ENCODE data around the gene KRTAP1-5. TPM values are rescaled to one million over a fixed set of nuclear protein-coding genes. Genes with fewer than 3 reads are reported as not detected.

KRTAP1-5 gene
- total RNA-seq, 1 donor: 25.0 TPM

DNA sequence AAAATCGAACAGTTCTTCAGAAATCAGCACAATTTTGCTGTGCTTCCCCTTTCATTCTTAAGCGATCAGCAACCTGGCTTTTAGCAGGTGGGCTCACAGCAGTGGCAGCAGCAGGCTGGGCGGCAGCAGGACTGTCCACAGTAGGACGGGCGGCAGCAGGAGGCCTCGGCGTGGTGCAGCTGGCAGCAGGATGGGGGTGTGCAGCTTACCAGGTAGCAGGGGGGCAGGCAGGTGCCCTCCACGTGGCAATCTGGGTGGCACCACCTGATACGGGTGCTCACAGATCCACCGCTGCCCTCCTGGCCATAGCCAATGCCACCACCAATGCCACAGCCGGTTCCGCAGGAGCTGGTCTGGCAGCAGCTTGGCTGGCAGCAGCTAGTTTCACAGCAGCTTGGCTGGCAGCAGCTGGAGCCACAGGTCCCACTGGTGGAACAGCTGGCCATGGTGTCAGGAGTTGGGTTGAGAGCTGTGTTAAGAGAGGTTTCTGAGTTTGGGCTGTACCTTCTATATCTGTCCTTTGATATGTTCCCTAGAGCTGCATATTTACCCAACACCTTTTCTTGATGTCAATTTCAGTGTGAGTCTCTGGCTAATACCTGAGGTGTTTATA, 2.7 kb upstream of the KRTAP1-5 start, which contains the start of gene KRTAP1-4:
KRTAP1-4 (minus strand) TSS at position 563 of the 613 bp plus-strand sequence; CDS start at position 446, 117 bp downstream.
- H3K4me2 ChIP-seq (ENCODE audit: insufficient read depth, low read length): no peak within 1 kb of the TSS
- no peak within 1 kb of the TSS for H3K27ac ChIP-seq (ENCODE audit: low read depth, low read length)
- H3K27me3 ChIP-seq (ENCODE audit: insufficient read depth, low read length): no peaks in the 10 kb centered on the region
- peaks cover 30% of the 10 kb centered on the region for H3K4me1 ChIP-seq (ENCODE audit: insufficient read depth, low read length)
- TF ChIP-seq, protein P1, sequence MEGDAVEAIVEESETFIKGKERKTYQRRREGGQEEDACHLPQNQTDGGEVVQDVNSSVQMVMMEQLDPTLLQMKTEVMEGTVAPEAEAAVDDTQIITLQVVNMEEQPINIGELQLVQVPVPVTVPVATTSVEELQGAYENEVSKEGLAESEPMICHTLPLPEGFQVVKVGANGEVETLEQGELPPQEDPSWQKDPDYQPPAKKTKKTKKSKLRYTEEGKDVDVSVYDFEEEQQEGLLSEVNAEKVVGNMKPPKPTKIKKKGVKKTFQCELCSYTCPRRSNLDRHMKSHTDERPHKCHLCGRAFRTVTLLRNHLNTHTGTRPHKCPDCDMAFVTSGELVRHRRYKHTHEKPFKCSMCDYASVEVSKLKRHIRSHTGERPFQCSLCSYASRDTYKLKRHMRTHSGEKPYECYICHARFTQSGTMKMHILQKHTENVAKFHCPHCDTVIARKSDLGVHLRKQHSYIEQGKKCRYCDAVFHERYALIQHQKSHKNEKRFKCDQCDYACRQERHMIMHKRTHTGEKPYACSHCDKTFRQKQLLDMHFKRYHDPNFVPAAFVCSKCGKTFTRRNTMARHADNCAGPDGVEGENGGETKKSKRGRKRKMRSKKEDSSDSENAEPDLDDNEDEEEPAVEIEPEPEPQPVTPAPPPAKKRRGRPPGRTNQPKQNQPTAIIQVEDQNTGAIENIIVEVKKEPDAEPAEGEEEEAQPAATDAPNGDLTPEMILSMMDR (IDR thresholded peaks at IDR 0.05; ENCODE audit: extremely low read depth, low read depth, low read length): no peak
- H4K20me1 ChIP-seq (ENCODE audit: insufficient read depth, low read length): no peaks in the 10 kb centered on the region
- no peaks in the 10 kb centered on the region for H3K9me3 ChIP-seq (ENCODE audit: low read depth, low read length)
- no peaks in the 10 kb centered on the region for H3K79me2 ChIP-seq (ENCODE audit: insufficient read depth, low read length)
- no peaks in the 10 kb centered on the region for H3K36me3 ChIP-seq (ENCODE audit: insufficient read depth, low read length)
- no peak within 1 kb of the TSS for H3K4me3 ChIP-seq (ENCODE audit: insufficient read depth, low read length)
- no peak within 1 kb of the TSS for H2AFZ ChIP-seq (ENCODE audit: low read length)
- DNase-seq (ENCODE audit: insufficient read length, low spot score, missing footprints): no peak

DNA sequence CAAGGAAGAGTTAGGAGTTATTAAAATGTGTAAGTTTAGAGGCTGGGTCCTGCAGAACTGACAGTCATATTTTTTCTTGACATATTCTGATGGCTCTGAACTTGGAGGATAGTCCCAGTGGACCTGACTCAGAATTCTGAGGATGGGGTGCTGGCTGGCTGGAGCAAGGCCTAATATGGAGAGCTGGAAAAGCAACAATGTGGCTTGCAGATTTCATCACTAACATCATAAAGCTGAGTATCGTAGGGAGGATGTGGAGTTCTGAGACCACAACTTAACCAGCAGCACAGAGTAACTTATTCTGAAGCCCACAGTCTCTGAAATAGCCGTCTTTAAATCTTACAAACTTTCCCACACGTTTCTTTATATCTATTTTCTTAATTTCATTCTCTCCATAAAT, 2.3 kb downstream of the KRTAP1-5 start:
- Histone ChIP-seq H3K36me3 (ENCODE audit: insufficient read depth, low read length) (no peaks in the 10 kb centered on the region), H3K4me3 (ENCODE audit: insufficient read depth, low read length) (no peak overlapping the region), H3K4me1 (ENCODE audit: insufficient read depth, low read length) (peaks cover 36% of the 10 kb centered on the region), H3K27ac (ENCODE audit: low read depth, low read length) (peak overlapping the region; percentile 60), H3K79me2 (ENCODE audit: insufficient read depth, low read length) (no peaks in the 10 kb centered on the region), H3K9me3 (ENCODE audit: low read depth, low read length) (peaks cover 4% of the 10 kb centered on the region), H4K20me1 (ENCODE audit: insufficient read depth, low read length) (no peaks in the 10 kb centered on the region), H2AFZ (ENCODE audit: low read length) (no peak overlapping the region), H3K27me3 (ENCODE audit: insufficient read depth, low read length) (no peaks in the 10 kb centered on the region), H3K4me2 (ENCODE audit: insufficient read depth, low read length) (peak overlapping the region; percentile 42)
- DNase-seq (ENCODE audit: insufficient read length, low spot score, missing footprints): peak; percentile 78
- TF ChIP-seq, protein P1 (IDR thresholded peaks at IDR 0.05; ENCODE audit: extremely low read depth, low read depth, low read length): no peak

DNA sequence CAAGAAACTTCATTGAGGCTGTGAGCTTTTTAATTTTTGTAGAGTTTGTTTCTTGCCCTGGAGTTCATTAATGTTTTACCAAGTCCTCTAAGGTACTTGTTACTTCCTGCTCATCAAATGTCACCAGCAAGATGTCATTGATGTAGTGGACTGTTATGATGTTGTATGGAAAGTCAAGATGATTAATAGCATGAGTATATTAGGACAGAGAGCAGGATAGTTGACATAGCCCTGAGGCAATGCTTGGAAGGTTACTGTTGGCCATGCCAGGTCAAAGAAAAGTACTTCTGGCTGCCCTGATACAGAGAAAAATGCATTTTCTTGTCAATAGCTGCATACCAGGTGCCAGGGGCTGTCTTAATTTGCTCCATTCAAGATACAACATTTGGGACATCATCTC, 6.7 kb downstream of the KRTAP1-5 start:
- Histone ChIP-seq H3K79me2 (ENCODE audit: insufficient read depth, low read length) (no peaks in the 10 kb centered on the region), H3K9me3 (ENCODE audit: low read depth, low read length) (peaks cover 4% of the 10 kb centered on the region), H3K27me3 (ENCODE audit: insufficient read depth, low read length) (no peaks in the 10 kb centered on the region), H3K27ac (ENCODE audit: low read depth, low read length) (no peak overlapping the region), H3K4me3 (ENCODE audit: insufficient read depth, low read length) (no peak overlapping the region), H3K4me2 (ENCODE audit: insufficient read depth, low read length) (no peak overlapping the region), H3K4me1 (ENCODE audit: insufficient read depth, low read length) (peaks cover 12% of the 10 kb centered on the region), H4K20me1 (ENCODE audit: insufficient read depth, low read length) (no peaks in the 10 kb centered on the region), H3K36me3 (ENCODE audit: insufficient read depth, low read length) (no peaks in the 10 kb centered on the region), H2AFZ (ENCODE audit: low read length) (no peak overlapping the region)
- TF ChIP-seq, protein P1 (IDR thresholded peaks at IDR 0.05; ENCODE audit: extremely low read depth, low read depth, low read length): no peak
- DNase-seq (ENCODE audit: insufficient read length, low spot score, missing footprints): no peak

DNA sequence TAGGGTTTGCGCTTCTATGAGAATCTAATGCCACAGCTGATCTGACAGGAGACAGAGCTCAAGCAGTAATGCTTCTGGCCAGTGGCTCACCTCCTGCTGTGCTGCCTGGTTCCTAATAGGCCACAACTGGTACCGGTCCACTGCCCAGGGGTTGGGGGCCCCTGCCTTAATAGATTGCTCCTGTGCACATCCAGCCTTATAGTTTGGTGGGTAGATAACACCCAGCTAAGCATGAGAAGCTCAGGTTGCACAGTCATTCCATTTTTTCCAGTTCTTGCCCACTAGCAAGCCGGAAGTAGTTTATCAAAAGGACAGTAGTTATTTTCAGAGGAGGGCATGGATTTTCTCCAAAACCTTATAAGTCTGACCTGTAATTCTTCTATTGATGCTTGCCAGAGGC, 7.6 kb downstream of the KRTAP1-5 start:
- H3K79me2 ChIP-seq (ENCODE audit: insufficient read depth, low read length): no peaks in the 10 kb centered on the region
- peaks cover 3% of the 10 kb centered on the region for H3K4me1 ChIP-seq (ENCODE audit: insufficient read depth, low read length)
- no peak overlapping the region for H3K4me2 ChIP-seq (ENCODE audit: insufficient read depth, low read length)
- no peak for DNase-seq (ENCODE audit: insufficient read length, low spot score, missing footprints)
- no peaks in the 10 kb centered on the region for H3K36me3 ChIP-seq (ENCODE audit: insufficient read depth, low read length)
- no peak overlapping the region for H3K27ac ChIP-seq (ENCODE audit: low read depth, low read length)
- no peaks in the 10 kb centered on the region for H4K20me1 ChIP-seq (ENCODE audit: insufficient read depth, low read length)
- H3K4me3 ChIP-seq (ENCODE audit: insufficient read depth, low read length): no peak overlapping the region
- TF ChIP-seq, protein P1 (IDR thresholded peaks at IDR 0.05; ENCODE audit: extremely low read depth, low read depth, low read length): no peak
- H3K27me3 ChIP-seq (ENCODE audit: insufficient read depth, low read length): no peaks in the 10 kb centered on the region
- H3K9me3 ChIP-seq (ENCODE audit: low read depth, low read length): peaks cover 4% of the 10 kb centered on the region
- H2AFZ ChIP-seq (ENCODE audit: low read length): no peak overlapping the region

All from osteoblast (primary cell).